Esophagus muscularis mucosa (tissue), 4 donors: Measurements from ENCODE around the gene CD55. TPM values are rescaled to one million over a fixed set of nuclear protein-coding genes. Genes with fewer than 3 reads are reported as not detected.

ENCODE experiments used
- DNase-seq: peaks from one replicate; pipeline ENCODE4 v3.0.0-alpha.2; 2017; ENCODE audit errors: extremely low spot score
- H3K27ac ChIP-seq, 4 donors: fragments of 200-600 bp; sonication (generic); replicated peaks in 1 of 4; 1 replicate in 3 of 4; 2 replicates in 1 of 4; pipeline ENCODE4 v1.5.1; 2016 to 2019; ENCODE audit warnings: mild to moderate bottlenecking in 1 of 4
- H3K27me3 ChIP-seq, 4 donors: fragments of 200-600 bp; sonication (generic); one replicate each; pipeline versions ENCODE4 v1.5.1 to v1.6.0; 2016 to 2019
- H3K36me3 ChIP-seq, 4 donors: fragments of 200-600 bp; sonication (generic); one replicate each; pipeline ENCODE4 v1.5.1; 2016 to 2019
- H3K4me1 ChIP-seq, 4 donors: fragments of 200-600 bp; sonication (generic); one replicate each; pipeline ENCODE4 v1.5.1; 2016 to 2019
- H3K4me3 ChIP-seq, 4 donors: fragments of 200-600 bp; sonication (generic); 1 replicate in 2 of 4; 2 replicates in 2 of 4; pipeline ENCODE4 v1.5.1; 2016 to 2019; ENCODE audit warnings: mild to moderate bottlenecking in 4 of 4, moderate library complexity in 1 of 4
- H3K9me3 ChIP-seq, 4 donors: fragments of 200-600 bp; sonication (generic); 1 replicate in 3 of 4; 2 replicates in 1 of 4; pipeline ENCODE4 v1.5.1; 2016 to 2019
- CTCF ChIP-seq, 3 experiments: fragments of 200-600 bp in 2 of 3; fragments of 450-650 bp in 1 of 3; sonication (generic) in 2 of 3; IDR thresholded peaks; one replicate each; pipeline ENCODE4 v1.5.1; 2017 to 2019; ENCODE audit warnings: antibody characterized with exemption in 3 of 3, mild to moderate bottlenecking in 2 of 3, moderate library complexity in 1 of 3
- EP300 ChIP-seq: sonication (generic); formaldehyde crosslinking; IDR thresholded peaks from one replicate; pipeline ENCODE4 v1.6.1; 2017; ENCODE audit warnings: antibody characterized with exemption
- POLR2A ChIP-seq: fragments of 450-650 bp; IDR thresholded peaks from one replicate; pipeline ENCODE4 v1.6.1; 2017; ENCODE audit warnings: antibody characterized with exemption, moderate library complexity, mild to moderate bottlenecking, low read depth
- POLR2AphosphoS5 ChIP-seq, 2 donors: sonication (generic); formaldehyde crosslinking; IDR thresholded peaks; one replicate each; pipeline ENCODE4 v1.6.1; 2017; ENCODE audit warnings: antibody characterized with exemption in 2 of 2
- WGBS: methylation state at CpG from one replicate; pipeline ENCODE4 v1.1.5; 2018; 5-methylcytosine and 5-hydroxymethylcytosine counted together
- intact Hi-C: fragments of 100-400 bp; cut with DNase I; formaldehyde crosslinking; loops from one replicate; pipeline ENCODE4 v1.15.1; 2023
- total RNA-seq, 4 donors: library from RNA; depleted of rRNA; stranded (reverse); fragments of >200 nt; gene quantifications; one replicate each; pipeline versions ENCODE4 v1.1.0 to v1.2.1, GENCODE V29; 2016

The CD55 gene
- total RNA-seq, 4 donors from 2014 or later = 27.8 to 77.0 (median 47.4) TPM

DNA sequence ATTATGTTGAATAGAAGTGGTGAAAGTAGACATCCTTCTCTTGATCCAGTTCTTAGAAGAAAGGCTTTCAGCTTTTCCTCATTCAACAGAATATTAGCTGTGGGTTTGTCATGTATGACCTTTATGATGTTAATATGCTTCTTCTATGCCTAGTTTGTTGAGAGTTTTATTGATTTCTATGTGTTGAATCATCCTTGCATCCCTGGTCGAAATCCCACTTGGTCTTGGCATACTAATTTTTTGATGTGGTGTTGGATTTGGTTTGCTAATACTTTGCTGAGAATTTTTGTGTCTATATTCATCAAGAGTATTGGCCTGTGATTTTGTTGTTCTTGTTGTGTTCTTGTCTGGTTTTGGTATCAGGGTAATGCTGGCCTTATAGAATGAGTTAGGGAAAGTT, 20.9 kb downstream of the CD55 start:
- H3K36me3 ChIP-seq = peaks cover 8 to 57% (median 30%) of the 10 kb centered on the region in 4 donors
- peaks cover 9 to 20% (median 11%) of the 10 kb centered on the region in 4 donors for H3K4me1 ChIP-seq

DNA sequence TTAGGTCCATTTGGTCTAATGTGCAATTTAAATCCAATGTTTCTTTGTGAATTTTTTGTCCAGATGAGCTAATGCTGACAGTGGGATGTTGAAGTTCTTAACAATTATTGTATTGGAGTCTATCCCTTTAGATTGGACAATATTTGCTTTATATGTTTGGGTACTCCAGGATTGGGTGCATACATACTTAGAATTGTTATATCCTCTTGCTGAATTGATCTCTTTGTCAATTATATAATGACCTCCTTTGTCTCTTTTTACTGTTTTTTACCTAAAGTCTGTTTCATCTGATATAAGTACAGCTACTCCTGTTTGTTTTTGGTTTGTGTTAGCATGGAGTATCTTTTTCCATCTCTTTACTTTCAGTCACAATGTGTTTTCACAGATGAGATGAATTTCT, 22.2 kb downstream of the CD55 start:
- H3K36me3 ChIP-seq = peaks cover 11 to 59% (median 37%) of the 10 kb centered on the region in 4 donors
- peaks cover 9 to 20% (median 11%) of the 10 kb centered on the region in 4 donors for H3K4me1 ChIP-seq
- TF ChIP-seq CTCF (IDR thresholded peaks at IDR 0.05) (no peak), EP300 (no peak), POLR2AphosphoS5 (IDR thresholded peaks at IDR 0.05) (no peak), POLR2A (no peak)
- H3K4me3 ChIP-seq = no peak overlapping the region
- H3K9me3 ChIP-seq = no peaks in the 10 kb centered on the region
- no peak for DNase-seq
- H3K27me3 ChIP-seq = no peaks in the 10 kb centered on the region
- intact Hi-C loops = no loop called here
- H3K27ac ChIP-seq = no peak overlapping the region

More for the DNA sequence above, 20.9 kb downstream of the CD55 start:
- no peaks in the 10 kb centered on the region for H3K27me3 ChIP-seq
- no peaks in the 10 kb centered on the region for H3K9me3 ChIP-seq
- H3K27ac ChIP-seq = no peak overlapping the region
- no peak for TF ChIP-seq POLR2AphosphoS5 (IDR thresholded peaks at IDR 0.05)
- TF ChIP-seq EP300 = no peak
- no peak for TF ChIP-seq POLR2A
- TF ChIP-seq CTCF (IDR thresholded peaks at IDR 0.05) = no peak
- intact Hi-C loops = no loop called here
- no peak overlapping the region for H3K4me3 ChIP-seq
- DNase-seq = no peak
- 71% methylated on average over 1 of the region's 1 CpG for WGBS

- intact Hi-C loops = no loop called here
- Histone ChIP-seq H3K4me3 (no peak overlapping the region), H3K27me3 (no peaks in the 10 kb centered on the region), H3K27ac (no peak overlapping the region), H3K4me1 (peaks cover 9 to 20% (median 11%) of the 10 kb centered on the region in 4 donors), H3K9me3 (no peaks in the 10 kb centered on the region), H3K36me3 (peaks cover 11 to 59% (median 36%) of the 10 kb centered on the region in 4 donors)
- DNase-seq = no peak
- TF ChIP-seq EP300 (no peak), POLR2AphosphoS5 (IDR thresholded peaks at IDR 0.05) (no peak), CTCF (IDR thresholded peaks at IDR 0.05) (no peak), POLR2A (no peak)
- 100% methylated on average over 2 of the region's 2 CpGs for WGBS
These were observed 22.7 kb downstream of the CD55 start for GRCh38 chr1:207344221-207344620.

GRCh38 chr1:207345644-207346477, 24.4 kb downstream of the CD55 start:
- no peaks in the 10 kb centered on the region for H3K27me3 ChIP-seq
- TF ChIP-seq POLR2AphosphoS5 (IDR thresholded peaks at IDR 0.05) (no peak), POLR2A (no peak), CTCF (IDR thresholded peaks at IDR 0.05) (no peak), EP300 (no peak)
- H3K4me3 ChIP-seq = no peak overlapping the region
- 72% methylated on average over 4 of the region's 7 CpGs for WGBS
- H3K27ac ChIP-seq = no peak overlapping the region
- intact Hi-C loops = no loop called here
- peaks cover 9 to 20% (median 11%) of the 10 kb centered on the region in 4 donors for H3K4me1 ChIP-seq
- DNase-seq = no peak
- H3K36me3 ChIP-seq = peaks cover 7 to 53% (median 32%) of the 10 kb centered on the region in 4 donors
- no peaks in the 10 kb centered on the region for H3K9me3 ChIP-seq
